Large intestine (tissue), 12 donors: ENCODE data around the gene CETN2. TPM values are rescaled to one million over a fixed set of nuclear protein-coding genes. Genes with fewer than 3 reads are reported as not detected.

Source experiments
- DNase-seq, 2 donors: peaks; one replicate each; pipeline versions ENCODE4 v3.0.0 to v3.0.0-alpha.2; 2013
- H3K27ac ChIP-seq: one replicate; pipeline ENCODE4 v1.5.1; 2013; ENCODE audit warnings: low read length
- H3K27me3 ChIP-seq: 2 replicates; pipeline ENCODE4 v1.6.1; 2013; ENCODE audit warnings: low read length; ENCODE audit not compliant: control insufficient read depth, insufficient read depth
- H3K36me3 ChIP-seq: 2 replicates; pipeline ENCODE4 v1.6.1; 2013; ENCODE audit warnings: low read length; ENCODE audit not compliant: control insufficient read depth, insufficient read depth
- H3K4me1 ChIP-seq: one replicate; pipeline ENCODE4 v1.6.1; 2013; ENCODE audit warnings: low read length; ENCODE audit not compliant: control insufficient read depth, insufficient read depth
- H3K4me3 ChIP-seq: one replicate; pipeline ENCODE4 v1.5.1; 2013; ENCODE audit warnings: low read length
- H3K9me3 ChIP-seq: one replicate; pipeline ENCODE4 v1.6.1; 2013; ENCODE audit warnings: mild to moderate bottlenecking, low read depth, low read length, moderate library complexity; ENCODE audit not compliant: control insufficient read depth
- WGBS: methylation state at CpG from one replicate; pipeline ENCODE4 v1.1.5; 2013; ENCODE audit warnings: low lambda C conversion rate; ENCODE audit not compliant: insufficient coverage; 5-methylcytosine and 5-hydroxymethylcytosine counted together
- long read RNA-seq, 11 donors: transcript quantifications; one replicate each; lab custom pipeline, GENCODE V29; 2026
- polyA plus RNA-seq: library from polyadenylated mRNA; unstranded; fragments of 120-200 nt; gene quantifications from one replicate; pipeline ENCODE4 v1.2.1, GENCODE V29; 2013

The CETN2 gene
- 37.0 TPM for polyA plus RNA-seq
- long read RNA-seq, donor 1, transcript CETN2-201 (5 exons, 1,454 nt), result major isoform, 12 of 12 reads
- long read RNA-seq, donor 1, partial matches to known transcripts, result 0 of 12 reads
- long read RNA-seq, donor 1, other reads (novel, unspliced or antisense), result 0 of 12 reads
- long read RNA-seq, donor 2, transcript CETN2-201 (5 exons, 1,454 nt), result major isoform, 16 of 22 reads
- long read RNA-seq, donor 2, partial matches to known transcripts, result 6 of 22 reads
- long read RNA-seq, donor 2, other reads (novel, unspliced or antisense), result 0 of 22 reads
- long read RNA-seq, donor 3, transcript CETN2-201 (5 exons, 1,454 nt), result major isoform, 16 of 89 reads
- long read RNA-seq, donor 3, partial matches to known transcripts, result 54 of 89 reads
- long read RNA-seq, donor 3, other reads (novel, unspliced or antisense), result 19 of 89 reads
- long read RNA-seq, donor 4, result 0 reads
- long read RNA-seq, donor 5, transcript CETN2-201 (5 exons, 1,454 nt), result major isoform, 7 of 7 reads
- long read RNA-seq, donor 5, partial matches to known transcripts, result 0 of 7 reads
- long read RNA-seq, donor 5, other reads (novel, unspliced or antisense), result 0 of 7 reads
- long read RNA-seq, donor 6, transcript CETN2-201 (5 exons, 1,454 nt), result major isoform, 5 of 10 reads
- long read RNA-seq, donor 6, partial matches to known transcripts, result 5 of 10 reads
- long read RNA-seq, donor 6, other reads (novel, unspliced or antisense), result 0 of 10 reads
- long read RNA-seq, donor 7, transcript CETN2-201 (5 exons, 1,454 nt), result major isoform, 5 of 5 reads
- long read RNA-seq, donor 7, partial matches to known transcripts, result 0 of 5 reads
- long read RNA-seq, donor 7, other reads (novel, unspliced or antisense), result 0 of 5 reads
- long read RNA-seq, donor 8, transcript CETN2-201 (5 exons, 1,454 nt), result major isoform, 15 of 15 reads
- long read RNA-seq, donor 8, partial matches to known transcripts, result 0 of 15 reads
- long read RNA-seq, donor 8, other reads (novel, unspliced or antisense), result 0 of 15 reads
- long read RNA-seq, donor 9, transcript CETN2-201 (5 exons, 1,454 nt), result major isoform, 7 of 12 reads
- long read RNA-seq, donor 9, partial matches to known transcripts, result 5 of 12 reads
- long read RNA-seq, donor 9, other reads (novel, unspliced or antisense), result 0 of 12 reads
- long read RNA-seq, donor 10, transcript CETN2-201 (5 exons, 1,454 nt), result major isoform, 8 of 8 reads
- long read RNA-seq, donor 10, partial matches to known transcripts, result 0 of 8 reads
- long read RNA-seq, donor 10, other reads (novel, unspliced or antisense), result 0 of 8 reads
- long read RNA-seq, donor 11, transcript CETN2-201 (5 exons, 1,454 nt), result major isoform, 8 of 8 reads
- long read RNA-seq, donor 11, partial matches to known transcripts, result 0 of 8 reads
- long read RNA-seq, donor 11, other reads (novel, unspliced or antisense), result 0 of 8 reads

DNA sequence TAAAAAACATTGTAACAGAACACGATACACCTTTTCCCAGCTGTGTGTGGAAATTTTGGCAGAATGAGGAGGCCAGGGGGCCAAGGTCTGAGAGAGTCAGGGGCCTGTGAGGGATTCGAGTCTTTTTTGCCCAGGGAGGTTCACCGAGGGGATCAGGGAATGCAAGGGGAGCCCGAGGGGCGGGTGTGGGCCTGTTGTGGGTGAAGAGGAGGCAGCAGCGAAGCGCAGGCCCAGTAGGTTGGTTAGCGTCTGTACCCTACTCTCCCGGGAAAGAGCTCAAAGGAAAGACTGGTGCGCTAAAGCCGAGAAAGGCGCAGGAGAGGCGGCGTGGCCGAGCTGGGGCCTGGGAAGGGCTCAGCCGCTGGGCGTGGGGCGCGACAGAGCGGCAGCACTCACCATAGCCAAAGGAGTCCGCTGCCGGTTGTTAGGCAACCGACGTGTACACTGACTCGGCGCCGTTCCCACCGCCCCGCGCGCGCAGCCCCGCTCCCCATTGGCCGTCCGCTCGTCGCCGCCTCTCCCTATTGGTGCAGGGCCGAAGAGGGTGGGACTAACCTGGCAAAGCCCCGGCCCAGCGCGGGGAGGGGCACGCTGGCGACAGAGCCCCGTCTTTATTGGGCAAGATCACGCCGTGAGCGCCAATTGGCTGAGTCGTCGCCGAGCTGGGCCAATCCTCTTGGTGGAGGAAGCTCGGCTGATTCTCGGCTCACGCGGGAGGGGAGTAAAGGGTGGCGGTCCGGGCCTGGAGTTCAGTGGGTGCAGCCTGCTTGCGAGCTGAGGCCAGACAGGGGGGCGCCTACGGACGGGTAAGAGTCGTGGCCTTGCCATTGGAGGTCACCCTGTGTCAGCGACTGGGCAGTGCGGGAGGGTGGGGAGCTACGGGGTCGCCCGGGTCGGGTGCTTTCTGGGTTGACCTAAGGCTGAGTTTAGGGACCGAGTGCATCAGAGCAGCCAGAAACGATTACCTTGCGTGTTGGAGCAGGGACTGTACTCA lies at the start of gene CETN2, which contains the start of gene NSDHL:
Gene CETN2 (minus strand): TSS at position 446 of the 994 bp plus-strand sequence. CDS start 47 bp downstream, at position 399.
Gene NSDHL (plus strand): TSS at position 752 of the 994 bp plus-strand sequence. CDS start 15,262 bp downstream, outside the sequence.
- Histone ChIP-seq H3K36me3 (peaks cover 9% of the 10 kb centered on the region), H3K27me3 (no peaks in the 10 kb centered on the region), H3K4me1 (peaks cover 8% of the 10 kb centered on the region), H3K4me3 (peak within 1 kb of the TSS; percentile 65), H3K9me3 (no peaks in the 10 kb centered on the region), H3K27ac (peak within 1 kb of the TSS; percentile 47)
- WGBS, result no CpG with 5 or more reads among the region's 71 CpGs
- DNase-seq, result peak; percentile 95 to 97

DNA sequence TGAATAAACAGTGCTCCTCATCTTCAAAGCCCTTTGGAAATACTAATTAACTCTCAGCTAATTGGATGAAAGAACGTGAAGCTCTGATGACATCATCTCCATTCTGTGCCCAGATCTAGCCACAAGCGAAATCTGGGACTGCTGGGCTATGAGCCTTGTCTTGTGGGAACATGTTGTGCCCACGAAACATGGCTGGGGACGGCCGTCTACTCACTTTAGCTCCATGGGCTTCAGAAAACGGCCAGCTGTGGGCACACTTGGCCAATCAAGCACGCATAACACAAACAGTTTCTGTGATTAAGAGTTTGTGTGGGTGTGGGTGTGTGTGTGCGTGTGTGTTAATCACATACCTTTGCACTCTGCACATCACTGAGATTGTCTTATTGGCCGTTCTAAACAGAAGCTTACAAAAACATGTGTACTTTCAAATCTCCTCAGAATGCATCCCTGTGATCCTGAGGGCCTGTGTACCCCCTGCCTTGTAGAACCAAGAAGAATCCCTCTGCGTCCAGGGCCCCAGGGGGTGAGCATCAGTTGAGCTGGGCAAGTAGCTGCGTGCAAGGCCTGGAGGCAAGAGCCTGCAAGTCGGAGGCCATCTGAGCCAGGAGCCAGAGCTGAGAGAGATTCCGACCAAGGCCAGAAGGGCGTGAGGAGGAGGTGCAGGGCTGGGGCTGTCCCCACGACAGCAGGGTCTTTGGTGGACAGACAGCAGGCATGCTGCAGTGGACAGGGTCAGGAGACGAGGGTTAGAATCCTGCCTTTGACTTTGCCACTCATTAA lies 48.6 kb upstream of the CETN2 start:
- Histone ChIP-seq H3K27ac (no peak overlapping the region), H3K4me3 (no peak overlapping the region), H3K27me3 (no peaks in the 10 kb centered on the region), H3K4me1 (no peaks in the 10 kb centered on the region), H3K36me3 (no peaks in the 10 kb centered on the region), H3K9me3 (no peaks in the 10 kb centered on the region)
- no peak for DNase-seq
- WGBS, result no CpG with 5 or more reads among the region's 16 CpGs

DNA sequence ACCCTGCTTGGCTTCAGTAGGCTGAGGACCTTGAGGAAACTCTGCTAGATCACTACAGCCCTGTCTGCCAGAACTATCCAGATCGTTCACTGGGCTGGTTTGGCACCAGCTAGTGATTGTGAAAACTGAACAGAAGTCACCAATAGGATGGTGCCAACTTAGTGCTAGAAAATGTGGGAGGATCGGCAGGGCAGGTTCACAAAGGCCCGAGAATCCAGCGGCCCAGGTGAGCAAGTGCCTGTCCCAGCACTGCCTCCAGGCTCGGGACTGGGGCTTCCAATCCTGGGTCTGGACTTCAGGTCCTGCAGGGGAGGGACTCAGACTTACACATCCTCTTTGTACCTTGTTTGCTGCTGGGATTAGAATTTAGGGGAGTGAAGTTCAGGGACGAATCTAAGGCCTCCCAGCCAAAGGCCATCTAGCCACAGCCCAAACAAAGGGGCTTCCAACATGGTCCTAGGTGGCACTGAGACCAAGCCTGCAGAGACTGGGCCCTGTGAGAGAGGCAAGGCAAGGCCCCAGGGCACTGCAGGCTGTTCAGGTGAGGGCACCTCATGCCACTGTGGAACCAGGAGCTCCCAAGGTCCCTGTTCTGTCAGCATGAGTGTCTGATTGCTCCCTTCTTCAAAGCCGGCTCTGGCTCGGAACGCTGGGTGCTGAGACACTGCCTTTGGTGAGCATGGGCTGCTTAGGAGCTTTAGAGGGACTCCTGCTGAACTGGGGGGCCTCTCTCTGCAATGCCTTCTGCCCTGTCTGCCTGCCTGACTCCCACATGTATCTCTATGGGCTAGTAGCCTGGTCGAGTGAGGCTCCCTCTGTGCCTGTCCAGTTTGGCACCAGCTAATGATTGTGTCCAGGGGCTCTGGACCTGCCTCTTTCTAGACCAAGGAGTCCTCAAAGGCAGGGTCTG lies 46.6 kb upstream of the CETN2 start:
- no peak overlapping the region for H3K4me3 ChIP-seq
- DNase-seq, result no peak
- no peaks in the 10 kb centered on the region for H3K9me3 ChIP-seq
- H3K36me3 ChIP-seq, result no peaks in the 10 kb centered on the region
- H3K27ac ChIP-seq, result no peak overlapping the region
- H3K4me1 ChIP-seq, result no peaks in the 10 kb centered on the region
- WGBS, result no CpG with 5 or more reads among the region's 10 CpGs
- H3K27me3 ChIP-seq, result no peaks in the 10 kb centered on the region

DNA sequence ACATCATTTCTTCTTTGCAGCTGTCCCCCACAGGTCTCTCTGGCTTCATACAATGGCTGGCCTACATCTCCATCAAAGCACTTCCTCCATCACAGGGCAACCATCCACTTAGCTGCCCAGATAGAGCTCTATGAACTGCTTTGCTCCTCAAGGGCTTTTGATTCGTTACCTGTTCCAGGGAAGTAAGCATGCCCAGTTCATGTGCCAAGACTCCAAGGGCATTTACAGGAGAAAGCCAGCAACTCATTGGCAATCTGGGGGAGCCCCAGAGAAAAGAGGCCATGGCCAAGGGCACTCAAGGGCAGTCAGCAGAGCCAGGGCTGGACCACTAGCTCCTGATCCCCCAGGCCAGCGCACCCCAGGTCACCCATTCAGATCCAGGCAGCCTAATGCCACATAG lies 42.8 kb upstream of the CETN2 start:
- H3K9me3 ChIP-seq, result no peaks in the 10 kb centered on the region
- no peak for DNase-seq
- no peaks in the 10 kb centered on the region for H3K27me3 ChIP-seq
- no peaks in the 10 kb centered on the region for H3K4me1 ChIP-seq
- no CpG with 5 or more reads among the region's 2 CpGs for WGBS
- H3K36me3 ChIP-seq, result peaks cover 9% of the 10 kb centered on the region
- H3K4me3 ChIP-seq, result no peak overlapping the region
- no peak overlapping the region for H3K27ac ChIP-seq

DNA sequence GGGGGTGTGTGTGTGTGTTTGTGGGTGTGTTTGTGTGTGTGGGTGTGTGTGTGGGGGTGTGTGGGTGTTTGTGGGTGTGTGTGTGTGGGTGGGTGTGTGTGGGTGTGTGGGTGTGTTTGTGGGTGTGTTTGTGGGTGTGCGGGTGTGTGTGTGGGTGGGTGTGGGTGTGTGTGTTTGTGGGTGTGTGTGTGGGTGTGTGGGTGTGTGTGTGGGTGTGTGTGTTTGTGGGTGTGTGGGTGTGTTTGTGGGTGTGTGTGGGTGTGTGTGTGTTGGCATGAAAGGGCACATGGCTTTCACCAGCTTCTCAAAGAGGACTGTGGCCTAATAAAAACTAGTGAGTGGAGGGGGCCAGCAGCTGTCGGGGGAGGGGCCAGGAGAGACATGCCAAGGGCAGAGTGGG lies 42.0 kb upstream of the CETN2 start:
- DNase-seq, result no peak
- Histone ChIP-seq H3K27ac (no peak overlapping the region), H3K36me3 (peaks cover 13% of the 10 kb centered on the region), H3K4me3 (no peak overlapping the region), H3K4me1 (no peaks in the 10 kb centered on the region), H3K27me3 (no peaks in the 10 kb centered on the region), H3K9me3 (no peaks in the 10 kb centered on the region)
- no CpG with 5 or more reads among the region's 2 CpGs for WGBS

DNA sequence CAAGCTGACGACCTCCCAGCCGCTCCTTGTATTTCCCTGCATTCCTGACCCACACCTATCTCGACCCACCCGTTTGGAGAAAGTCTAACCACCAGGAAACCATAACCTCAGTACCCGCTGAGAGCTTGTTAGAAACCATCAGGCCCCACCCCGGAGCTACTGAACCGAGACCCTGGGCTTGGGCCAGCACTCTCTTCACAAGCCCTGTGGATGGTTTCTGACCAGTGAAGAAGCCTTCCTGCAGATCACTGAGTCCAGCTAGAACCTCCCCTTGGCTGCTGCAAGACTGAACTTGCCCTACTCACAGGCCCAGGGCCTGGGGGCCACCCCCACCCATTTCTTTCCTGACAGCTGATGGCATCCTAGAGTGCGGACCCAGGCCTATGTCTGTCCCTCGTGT lies 40.7 kb upstream of the CETN2 start:
- H3K27me3 ChIP-seq, result no peaks in the 10 kb centered on the region
- H3K27ac ChIP-seq, result no peak overlapping the region
- no peak for DNase-seq
- no peak overlapping the region for H3K4me3 ChIP-seq
- no peaks in the 10 kb centered on the region for H3K9me3 ChIP-seq
- peaks cover 25% of the 10 kb centered on the region for H3K36me3 ChIP-seq
- no CpG with 5 or more reads among the region's 9 CpGs for WGBS
- no peaks in the 10 kb centered on the region for H3K4me1 ChIP-seq

DNA sequence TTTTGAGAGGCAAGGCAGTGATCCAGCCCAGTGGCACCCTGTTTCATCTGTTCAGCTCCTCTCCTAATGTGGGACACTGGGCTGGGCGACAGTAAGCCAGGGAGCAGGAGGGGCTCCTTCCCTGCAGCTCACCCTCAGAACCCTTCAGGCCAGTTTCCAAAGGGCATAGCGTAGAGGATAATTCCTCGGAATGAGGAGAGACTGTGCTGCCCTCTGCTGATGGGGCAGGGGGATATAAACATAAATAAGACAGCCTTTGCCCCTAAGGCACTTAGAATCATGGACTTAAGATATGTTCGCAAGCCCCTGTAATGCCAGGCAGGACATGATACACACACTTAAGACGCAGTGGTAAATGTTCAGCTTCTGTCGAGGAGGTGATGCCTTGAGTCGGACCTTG lies 39.4 kb upstream of the CETN2 start:
- WGBS, result no CpG with 5 or more reads among the region's 7 CpGs
- Histone ChIP-seq H3K9me3 (no peaks in the 10 kb centered on the region), H3K4me1 (no peaks in the 10 kb centered on the region), H3K36me3 (peaks cover 35% of the 10 kb centered on the region), H3K27me3 (no peaks in the 10 kb centered on the region), H3K27ac (no peak overlapping the region), H3K4me3 (no peak overlapping the region)
- no peak for DNase-seq

DNA sequence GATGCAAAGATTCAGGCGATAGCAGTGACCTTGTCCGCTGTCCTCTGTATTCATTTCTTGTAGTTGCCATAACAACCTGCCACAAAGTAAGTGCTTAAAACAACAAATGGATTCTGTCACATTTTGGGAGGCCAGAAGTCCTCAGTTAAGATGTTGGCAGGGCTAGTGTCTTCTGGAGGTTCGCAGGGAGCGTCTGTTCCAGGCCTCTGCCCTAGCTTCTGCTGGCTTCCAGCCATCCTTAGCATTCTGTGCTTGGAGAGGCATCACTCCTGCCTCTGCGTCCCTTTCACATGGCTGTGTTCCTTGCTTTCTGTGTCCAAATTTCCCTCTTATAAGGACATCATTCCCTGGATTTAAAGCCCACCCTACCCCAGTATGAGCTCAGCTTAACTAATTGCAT lies 35.8 kb upstream of the CETN2 start:
- no peak overlapping the region for H3K4me3 ChIP-seq
- no peaks in the 10 kb centered on the region for H3K4me1 ChIP-seq
- H3K36me3 ChIP-seq, result peaks cover 47% of the 10 kb centered on the region
- H3K9me3 ChIP-seq, result no peaks in the 10 kb centered on the region
- no peak for DNase-seq
- no peaks in the 10 kb centered on the region for H3K27me3 ChIP-seq
- H3K27ac ChIP-seq, result no peak overlapping the region
- WGBS, result no CpG with 5 or more reads among the region's 5 CpGs
